ENCODE results near the gene SCMH1. TPM values are rescaled to one million over a fixed set of nuclear protein-coding genes. Genes with fewer than 3 reads are reported as not detected.
"Not testable (repeated sequence)": the region's sequence is repeated elsewhere in the genome, so short reads cannot be mapped to it uniquely, and the experiment has no call there.

The SCMH1 gene
- total RNA-seq, 1 donor from 2014 or later = 57.6 TPM

DNA sequence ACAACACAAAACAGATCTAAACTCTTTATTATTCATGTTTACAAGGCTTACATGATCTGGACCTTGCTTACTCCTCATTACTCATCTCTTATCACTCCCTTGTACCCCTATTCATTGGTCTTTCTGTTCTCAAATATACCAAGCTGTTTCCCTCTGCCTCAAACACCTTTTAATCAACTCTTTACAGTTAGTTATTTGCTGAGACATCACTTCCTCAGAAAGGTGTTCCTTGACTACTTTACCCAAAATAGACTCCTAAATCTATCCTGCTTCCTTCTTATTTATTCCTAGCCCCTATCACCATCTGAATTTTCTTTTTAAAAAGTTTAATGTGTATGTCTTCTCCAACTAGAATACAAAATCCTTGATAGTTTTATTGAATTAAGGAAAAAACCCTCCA is 120.0 kb downstream of the SCMH1 start:
- Mint-ChIP-seq H3K9me3 (ENCODE audit: low read depth) (peaks cover 3% of the 10 kb centered on the region), H3K4me1 (ENCODE audit: low read depth) (peaks cover 7% of the 10 kb centered on the region), H3K36me3 (ENCODE audit: insufficient read depth) (peaks cover 9% of the 10 kb centered on the region), H3K4me3 (ENCODE audit: low read depth) (no peak overlapping the region), H3K27me3 (no peaks in the 10 kb centered on the region), H3K27ac (no peak overlapping the region)
- DNase-seq (ENCODE audit: low spot score, unreplicated experiment) = no peak
- TF ChIP-seq, protein P1, sequence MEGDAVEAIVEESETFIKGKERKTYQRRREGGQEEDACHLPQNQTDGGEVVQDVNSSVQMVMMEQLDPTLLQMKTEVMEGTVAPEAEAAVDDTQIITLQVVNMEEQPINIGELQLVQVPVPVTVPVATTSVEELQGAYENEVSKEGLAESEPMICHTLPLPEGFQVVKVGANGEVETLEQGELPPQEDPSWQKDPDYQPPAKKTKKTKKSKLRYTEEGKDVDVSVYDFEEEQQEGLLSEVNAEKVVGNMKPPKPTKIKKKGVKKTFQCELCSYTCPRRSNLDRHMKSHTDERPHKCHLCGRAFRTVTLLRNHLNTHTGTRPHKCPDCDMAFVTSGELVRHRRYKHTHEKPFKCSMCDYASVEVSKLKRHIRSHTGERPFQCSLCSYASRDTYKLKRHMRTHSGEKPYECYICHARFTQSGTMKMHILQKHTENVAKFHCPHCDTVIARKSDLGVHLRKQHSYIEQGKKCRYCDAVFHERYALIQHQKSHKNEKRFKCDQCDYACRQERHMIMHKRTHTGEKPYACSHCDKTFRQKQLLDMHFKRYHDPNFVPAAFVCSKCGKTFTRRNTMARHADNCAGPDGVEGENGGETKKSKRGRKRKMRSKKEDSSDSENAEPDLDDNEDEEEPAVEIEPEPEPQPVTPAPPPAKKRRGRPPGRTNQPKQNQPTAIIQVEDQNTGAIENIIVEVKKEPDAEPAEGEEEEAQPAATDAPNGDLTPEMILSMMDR (IDR thresholded peaks at IDR 0.05; ENCODE audit: unreplicated experiment) = no peak

DNA sequence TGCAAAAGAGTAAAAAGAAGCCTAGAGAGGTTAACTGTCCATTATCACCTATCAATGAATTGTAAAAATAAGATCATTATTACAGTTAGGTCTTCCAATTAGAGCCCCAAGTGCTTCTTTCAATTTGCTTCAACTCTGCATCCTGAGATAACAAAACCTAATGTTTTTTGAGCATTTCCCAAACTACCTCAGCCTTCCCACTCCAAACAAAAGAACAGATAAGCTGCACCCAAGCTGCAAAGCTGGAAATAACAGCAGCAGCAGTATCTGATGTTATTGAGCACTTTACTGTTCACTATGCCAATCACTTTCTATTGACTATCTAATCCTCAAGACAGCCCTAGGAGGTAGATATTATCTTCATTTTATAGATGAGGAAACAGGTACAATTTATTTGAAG is 123.5 kb downstream of the SCMH1 start:
- H3K4me3 Mint-ChIP-seq (ENCODE audit: low read depth) = no peak overlapping the region
- no peaks in the 10 kb centered on the region for H3K27me3 Mint-ChIP-seq
- no peak overlapping the region for H3K27ac Mint-ChIP-seq
- DNase-seq (ENCODE audit: low spot score, unreplicated experiment) = no peak
- H3K9me3 Mint-ChIP-seq (ENCODE audit: low read depth) = peaks cover 3% of the 10 kb centered on the region
- H3K36me3 Mint-ChIP-seq (ENCODE audit: insufficient read depth) = peaks cover 17% of the 10 kb centered on the region
- peaks cover 7% of the 10 kb centered on the region for H3K4me1 Mint-ChIP-seq (ENCODE audit: low read depth)
- TF ChIP-seq, protein P1 (IDR thresholded peaks at IDR 0.05; ENCODE audit: unreplicated experiment) = no peak

DNA sequence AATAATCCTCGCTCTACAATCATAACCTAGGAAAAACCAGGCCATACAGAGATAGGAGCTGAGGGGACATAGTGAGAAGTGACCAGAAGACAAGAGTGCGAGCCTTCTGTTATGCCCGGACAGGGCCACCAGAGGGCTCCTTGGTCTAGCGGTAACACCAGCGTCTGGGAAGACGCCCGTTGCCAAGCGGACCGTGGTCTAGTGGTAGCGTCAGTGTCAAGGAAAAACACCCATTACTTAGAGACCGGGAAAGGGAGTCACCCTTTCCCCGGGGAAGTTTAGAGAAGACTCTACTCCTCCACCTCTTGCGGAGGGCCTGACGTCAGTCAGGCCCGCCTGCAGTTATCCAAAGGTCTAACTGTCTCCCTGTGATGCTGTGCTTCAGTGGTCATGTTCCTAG is 124.9 kb downstream of the SCMH1 start:
- H3K27me3 Mint-ChIP-seq; DNase-seq (ENCODE audit: low spot score, unreplicated experiment); H3K27ac Mint-ChIP-seq; H3K4me1 Mint-ChIP-seq (ENCODE audit: low read depth); H3K4me3 Mint-ChIP-seq (ENCODE audit: low read depth); H3K9me3 Mint-ChIP-seq (ENCODE audit: low read depth): not testable (repeated sequence)
- peaks cover 17% of the 10 kb centered on the region for H3K36me3 Mint-ChIP-seq (ENCODE audit: insufficient read depth)

DNA sequence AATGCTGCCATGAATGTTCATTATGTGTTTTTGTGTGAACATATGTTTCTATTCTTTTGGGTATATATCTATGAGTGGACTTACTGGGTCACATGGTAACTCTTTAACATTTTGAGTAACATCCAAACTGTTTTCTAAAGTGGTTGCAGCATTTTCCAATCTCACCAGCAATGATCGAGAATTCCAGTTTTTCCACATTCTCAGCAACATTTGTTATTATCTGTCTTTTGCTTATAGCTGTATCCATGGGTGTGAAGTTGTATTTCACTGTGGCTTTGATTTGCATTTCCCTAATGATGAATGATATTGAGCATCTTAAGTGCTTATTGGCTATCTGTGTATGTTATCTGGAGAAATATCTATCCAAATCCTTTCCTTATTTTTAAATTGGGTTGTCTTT is 131.4 kb downstream of the SCMH1 start:
- peaks cover 4% of the 10 kb centered on the region for H3K4me1 Mint-ChIP-seq (ENCODE audit: low read depth)
- DNase-seq (ENCODE audit: low spot score, unreplicated experiment) = no peak
- H3K4me3 Mint-ChIP-seq (ENCODE audit: low read depth) = no peak overlapping the region
- H3K27me3 Mint-ChIP-seq = no peaks in the 10 kb centered on the region
- TF ChIP-seq, protein P1 (IDR thresholded peaks at IDR 0.05; ENCODE audit: unreplicated experiment) = no peak
- H3K36me3 Mint-ChIP-seq (ENCODE audit: insufficient read depth) = peaks cover 14% of the 10 kb centered on the region
- H3K9me3 Mint-ChIP-seq (ENCODE audit: low read depth) = no peaks in the 10 kb centered on the region
- H3K27ac Mint-ChIP-seq = no peak overlapping the region

DNA sequence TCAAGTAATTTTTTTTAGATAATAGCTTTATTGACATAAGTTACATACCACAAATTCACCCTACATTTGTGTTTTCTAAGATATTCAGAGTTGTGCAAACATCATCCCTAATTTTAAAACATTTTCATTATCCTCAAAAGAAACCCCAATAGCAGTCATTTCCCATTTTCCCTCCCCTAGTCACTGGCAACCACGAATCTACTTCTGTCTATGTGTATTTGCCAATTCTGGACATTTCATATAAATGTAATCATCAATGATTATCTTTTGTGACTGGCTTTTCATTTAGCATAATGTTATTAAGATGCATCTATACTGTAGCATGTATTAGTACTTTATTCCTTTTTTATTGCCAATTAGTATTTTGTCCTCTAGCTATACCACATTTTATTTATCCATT is 131.8 kb downstream of the SCMH1 start:
- no peak for DNase-seq (ENCODE audit: low spot score, unreplicated experiment)
- no peak overlapping the region for H3K4me3 Mint-ChIP-seq (ENCODE audit: low read depth)
- TF ChIP-seq, protein P1 (IDR thresholded peaks at IDR 0.05; ENCODE audit: unreplicated experiment) = no peak
- no peak overlapping the region for H3K27ac Mint-ChIP-seq
- H3K27me3 Mint-ChIP-seq = no peaks in the 10 kb centered on the region
- peaks cover 4% of the 10 kb centered on the region for H3K4me1 Mint-ChIP-seq (ENCODE audit: low read depth)
- H3K9me3 Mint-ChIP-seq (ENCODE audit: low read depth) = no peaks in the 10 kb centered on the region
- H3K36me3 Mint-ChIP-seq (ENCODE audit: insufficient read depth) = peaks cover 13% of the 10 kb centered on the region

- H3K27ac Mint-ChIP-seq = peak overlapping the region; percentile 88
- TF ChIP-seq, protein P1 (IDR thresholded peaks at IDR 0.05; ENCODE audit: unreplicated experiment) = no peak
- no peaks in the 10 kb centered on the region for H3K27me3 Mint-ChIP-seq
- H3K36me3 Mint-ChIP-seq (ENCODE audit: insufficient read depth) = peaks cover 13% of the 10 kb centered on the region
- no peaks in the 10 kb centered on the region for H3K9me3 Mint-ChIP-seq (ENCODE audit: low read depth)
- peaks cover 4% of the 10 kb centered on the region for H3K4me1 Mint-ChIP-seq (ENCODE audit: low read depth)
- DNase-seq (ENCODE audit: low spot score, unreplicated experiment) = no peak
- H3K4me3 Mint-ChIP-seq (ENCODE audit: low read depth) = no peak overlapping the region
These were observed 132.6 kb downstream of the SCMH1 start for GRCh38 chr1:41109310-41110197.
